GM18498 (cell line): ENCODE results near the gene KLHL10.
A peak's percentile ranks its signal among the peaks of the same experiment; 100 is the strongest.
"Not testable (repeated sequence)": the region's sequence is repeated elsewhere in the genome, so short reads cannot be mapped to it uniquely, and the experiment has no call there.

Experiments
- ATAC-seq: cut with Tn5 transposase; IDR thresholded peaks from one replicate; pipeline ENCODE4 v1.9.1; 2021; ENCODE audit warnings: mild to moderate bottlenecking, moderate library complexity; ENCODE audit not compliant: unreplicated experiment

KLHL10 gene

DNA sequence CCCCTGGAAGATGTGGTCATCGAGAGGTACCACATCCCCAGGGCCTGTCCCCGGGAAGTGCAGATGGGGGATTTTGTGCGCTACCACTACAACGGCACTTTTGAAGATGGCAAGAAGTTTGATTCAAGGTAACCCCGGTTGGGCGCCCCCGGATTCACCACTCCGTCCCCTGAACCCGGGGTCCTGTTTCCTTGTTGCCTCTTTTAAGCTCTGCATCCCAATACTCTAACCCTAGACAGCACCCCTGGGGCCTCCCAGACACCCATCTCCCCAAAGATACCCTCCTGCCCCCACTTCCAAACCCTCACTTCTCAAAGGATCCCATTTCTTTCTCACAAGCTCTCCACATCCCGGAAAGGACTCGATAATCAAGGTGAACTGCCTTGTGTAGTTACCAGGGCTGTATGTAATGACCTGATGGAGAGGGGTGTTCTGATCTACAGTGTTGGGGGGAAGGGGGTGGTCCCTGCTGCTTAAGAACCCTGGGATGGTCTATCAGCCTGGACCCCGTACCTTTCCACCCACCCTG lies 24.4 kb upstream of the KLHL10 start:
- no peak for ATAC-seq

- ATAC-seq, result no peak
These were observed 23.9 kb upstream of the KLHL10 start for GRCh38 chr17:41813699-41814124.

DNA sequence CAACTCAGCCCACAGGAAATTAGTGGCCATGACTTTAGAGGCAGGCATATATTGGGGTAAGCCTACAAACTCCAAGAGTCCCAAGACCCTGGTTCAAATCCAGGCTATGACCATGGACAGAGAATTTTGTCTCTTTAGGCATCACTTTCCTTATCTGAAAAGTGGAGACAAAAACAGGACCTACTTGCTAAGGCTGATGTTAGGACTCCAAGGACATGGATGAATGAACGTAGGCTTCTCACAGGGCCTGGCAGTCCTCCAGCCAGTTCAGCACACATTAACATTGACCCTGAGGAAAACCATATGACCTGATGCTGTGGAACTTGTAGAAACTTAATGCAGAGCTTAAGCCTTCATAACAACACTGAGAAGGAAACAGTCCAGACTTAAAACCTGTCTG lies 23.4 kb upstream of the KLHL10 start:
- ATAC-seq, result no peak

DNA sequence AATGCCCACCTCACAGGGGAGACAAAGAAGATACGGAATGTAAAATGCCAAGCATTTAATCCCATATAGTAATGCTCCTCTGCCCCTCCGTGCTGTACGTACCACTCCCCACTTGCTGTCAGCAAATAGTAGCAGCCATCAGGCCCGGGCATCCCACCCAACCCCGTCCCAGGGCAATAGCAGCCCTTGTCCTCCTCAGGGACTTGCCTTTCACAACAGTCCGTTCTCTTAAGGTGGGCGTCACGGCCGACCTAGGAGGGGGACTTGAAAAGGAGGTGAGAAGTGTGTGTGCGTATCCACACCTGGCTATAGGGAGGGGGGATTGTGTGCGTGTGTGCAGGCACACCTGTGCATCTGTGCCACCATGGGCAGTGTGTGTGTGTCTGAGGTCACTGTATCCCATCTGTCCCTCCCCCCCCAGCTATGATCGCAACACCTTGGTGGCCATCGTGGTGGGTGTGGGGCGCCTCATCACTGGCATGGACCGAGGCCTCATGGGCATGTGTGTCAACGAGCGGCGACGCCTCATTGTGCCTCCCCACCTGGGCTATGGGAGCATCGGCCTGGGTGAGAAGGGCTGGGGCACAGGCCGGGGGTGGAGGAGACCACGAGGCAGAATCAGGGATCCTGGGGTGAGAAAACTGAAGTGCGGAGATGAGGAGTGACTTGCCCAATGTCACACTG lies 20.8 kb upstream of the KLHL10 start:
- ATAC-seq, result no peak

GRCh38 chr17:41818024-41818423 lies 19.6 kb upstream of the KLHL10 start:
- ATAC-seq, result no peak

DNA sequence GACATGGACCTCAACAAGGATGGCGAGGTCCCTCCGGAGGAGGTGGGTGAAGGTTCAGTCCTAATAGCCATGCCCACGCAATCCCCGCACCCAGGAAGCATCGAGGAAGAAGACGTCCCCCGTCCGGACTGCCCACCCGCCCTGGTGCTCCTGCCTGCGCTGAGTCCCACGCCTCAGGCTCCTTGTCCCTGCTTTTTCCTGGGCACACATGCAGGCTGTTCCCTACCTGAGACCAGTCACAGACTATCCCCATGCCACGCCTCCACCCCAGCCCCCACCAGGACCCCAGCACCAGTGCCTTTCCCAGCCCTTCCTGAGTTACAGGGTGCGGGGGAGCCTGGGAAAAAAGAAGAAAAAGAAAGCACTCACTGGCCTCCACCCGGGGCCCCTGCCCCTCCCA lies 15.8 kb upstream of the KLHL10 start:
- ATAC-seq, result no peak

DNA sequence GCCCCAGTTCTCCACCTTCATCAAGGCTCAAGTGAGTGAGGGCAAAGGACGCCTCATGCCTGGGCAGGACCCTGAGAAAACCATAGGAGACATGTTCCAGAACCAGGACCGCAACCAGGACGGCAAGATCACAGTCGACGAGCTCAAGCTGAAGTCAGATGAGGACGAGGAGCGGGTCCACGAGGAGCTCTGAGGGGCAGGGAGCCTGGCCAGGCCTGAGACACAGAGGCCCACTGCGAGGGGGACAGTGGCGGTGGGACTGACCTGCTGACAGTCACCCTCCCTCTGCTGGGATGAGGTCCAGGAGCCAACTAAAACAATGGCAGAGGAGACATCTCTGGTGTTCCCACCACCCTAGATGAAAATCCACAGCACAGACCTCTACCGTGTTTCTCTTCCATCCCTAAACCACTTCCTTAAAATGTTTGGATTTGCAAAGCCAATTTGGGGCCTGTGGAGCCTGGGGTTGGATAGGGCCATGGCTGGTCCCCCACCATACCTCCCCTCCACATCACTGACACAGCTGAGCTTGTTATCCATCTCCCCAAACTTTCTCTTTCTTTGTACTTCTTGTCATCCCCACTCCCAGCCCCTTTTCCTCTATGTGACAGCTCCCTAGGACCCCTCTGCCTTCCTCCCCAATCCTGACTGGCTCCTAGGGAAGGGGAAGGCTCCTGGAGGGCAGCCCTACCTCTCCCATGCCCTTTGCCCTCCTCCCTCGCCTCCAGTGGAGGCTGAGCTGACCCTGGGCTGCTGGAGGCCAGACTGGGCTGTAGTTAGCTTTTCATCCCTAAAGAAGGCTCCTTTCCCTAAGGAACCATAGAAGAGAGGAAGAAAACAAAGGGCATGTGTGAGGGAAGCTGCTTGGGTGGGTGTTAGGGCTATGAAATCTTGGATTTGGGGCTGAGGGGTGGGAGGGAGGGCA lies 15.1 kb upstream of the KLHL10 start:
- no peak for ATAC-seq

GRCh38 chr17:41823141-41823524 lies 14.5 kb upstream of the KLHL10 start:
- no peak for ATAC-seq

DNA sequence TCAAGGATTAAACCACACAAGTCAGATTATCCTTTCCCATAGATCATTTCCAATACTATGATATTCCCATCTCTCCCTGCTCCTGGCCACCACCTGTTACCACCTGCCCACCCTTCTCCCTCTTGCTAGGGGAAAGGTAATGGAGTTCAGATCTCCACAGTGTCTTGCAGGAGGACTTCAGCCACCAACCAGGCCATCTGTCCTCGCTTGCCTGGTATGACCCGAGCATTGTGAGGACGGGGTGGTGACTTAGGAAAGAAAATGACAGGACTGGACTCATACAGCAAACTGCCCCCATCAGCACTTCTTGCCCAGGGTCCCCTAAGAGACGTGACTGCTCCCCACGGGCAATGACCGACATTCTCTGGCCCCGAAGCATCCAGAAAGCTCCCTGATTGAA lies 14.0 kb upstream of the KLHL10 start:
- no peak for ATAC-seq

DNA sequence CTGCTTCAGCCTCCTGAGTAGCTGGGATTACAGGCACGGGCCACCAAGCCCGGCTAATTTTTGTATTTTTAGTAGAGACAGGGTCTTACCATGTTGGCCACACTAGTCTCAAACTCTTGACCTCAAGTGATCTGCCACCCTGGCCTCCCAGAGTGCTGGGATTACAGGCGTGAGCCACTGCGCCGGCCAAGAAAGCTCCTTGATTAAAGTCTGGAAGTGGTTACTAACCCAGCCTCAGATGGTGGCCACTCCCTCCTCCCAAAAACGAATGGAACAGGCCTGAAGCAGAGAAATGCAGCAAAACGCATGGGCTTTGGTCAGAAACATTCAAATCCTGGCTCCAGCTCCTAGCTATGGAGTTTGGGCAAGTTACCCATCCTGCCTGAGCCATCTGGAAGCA lies 13.5 kb upstream of the KLHL10 start:
- ATAC-seq, result no peak

DNA sequence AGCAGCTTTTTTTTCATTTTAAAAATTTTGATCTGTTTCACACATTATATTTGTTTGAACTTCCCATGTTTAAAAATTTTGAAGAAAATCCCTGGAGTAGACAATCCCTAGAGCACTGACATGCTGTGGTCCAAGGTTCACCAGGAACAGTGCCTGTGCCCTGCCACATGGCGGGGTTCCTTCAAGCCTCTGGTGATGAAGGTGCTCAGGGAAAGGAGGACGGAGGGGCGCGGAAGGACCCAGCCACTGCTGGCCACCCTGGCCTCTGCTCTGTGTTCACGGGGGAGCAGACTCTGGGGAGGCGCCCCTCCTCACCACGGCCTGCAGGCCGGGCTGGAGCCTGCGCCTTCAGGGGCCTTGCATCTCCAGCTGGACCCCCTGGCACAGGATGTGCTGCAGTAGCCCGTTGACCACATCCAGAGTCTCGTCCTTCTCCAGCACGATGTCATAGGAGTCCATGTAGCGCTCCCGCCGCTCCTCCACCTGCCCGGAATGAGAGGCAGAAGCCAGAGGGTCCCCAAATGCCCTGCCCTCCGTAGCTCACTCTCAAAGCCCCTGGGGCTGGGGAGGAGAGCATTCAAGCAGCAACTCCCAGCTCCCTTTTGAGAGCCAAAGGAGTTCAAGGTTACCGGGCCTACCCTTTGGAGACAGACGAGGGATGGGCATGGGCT lies 12.3 kb upstream of the KLHL10 start:
- ATAC-seq, result no peak

DNA sequence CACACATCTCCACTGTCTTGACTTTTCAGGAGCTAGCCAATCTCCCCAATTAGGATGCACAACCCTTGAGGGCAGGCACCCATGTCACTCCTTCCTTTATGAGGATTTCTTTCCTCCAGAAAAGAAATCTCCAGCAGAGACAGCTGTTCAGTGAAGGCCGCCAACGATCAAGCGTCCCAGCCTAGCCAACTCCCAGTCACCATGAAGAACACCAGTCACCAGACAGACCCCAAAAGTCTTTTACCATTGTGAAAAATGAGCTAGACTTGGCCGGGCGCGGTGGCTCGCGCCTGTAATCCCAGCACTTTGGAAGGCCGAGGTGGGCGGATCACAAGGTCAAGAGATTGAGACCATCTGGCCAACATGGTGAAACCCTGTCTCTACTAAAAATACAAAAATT lies 7.7 kb upstream of the KLHL10 start:
- ATAC-seq, result not testable (repeated sequence)

DNA sequence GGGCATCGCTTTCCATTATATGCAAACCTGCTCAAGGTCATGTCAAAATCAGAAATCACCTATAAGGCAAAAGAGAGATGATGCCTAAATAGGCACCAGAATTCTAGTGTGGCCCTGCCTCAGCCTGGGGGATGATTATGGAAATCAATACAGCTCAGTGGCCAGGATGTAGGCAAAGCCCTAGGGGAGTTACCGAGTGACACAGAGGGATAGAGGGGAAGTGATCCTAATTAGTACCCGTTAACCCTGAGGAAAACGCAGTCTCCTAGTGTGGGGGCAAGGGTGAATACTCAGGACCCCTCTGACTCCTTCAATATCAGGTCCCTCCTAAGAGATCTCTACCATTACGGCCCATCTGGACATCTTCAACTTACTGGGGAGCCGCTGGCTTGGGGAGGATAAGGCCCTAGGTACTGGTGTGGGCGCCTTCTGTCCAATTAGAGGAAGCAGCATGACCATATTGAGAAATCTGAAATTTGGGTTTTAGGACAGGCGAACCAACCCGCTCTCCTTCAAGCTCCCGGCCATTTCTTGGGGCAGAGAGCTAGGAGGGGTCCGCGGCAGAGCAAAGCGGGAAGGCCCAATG lies 2.3 kb upstream of the KLHL10 start:
- peak; percentile 33 for ATAC-seq

- peak; percentile 62 for ATAC-seq
These were observed 1.6 kb upstream of the KLHL10 start, which contains the start of gene NT5C3B for GRCh38 chr17:41835800-41836549. Gene NT5C3B, minus strand, starts transcription at chr17:41836232. Its CDS starts 39 bp downstream, at chr17:41836193.

DNA sequence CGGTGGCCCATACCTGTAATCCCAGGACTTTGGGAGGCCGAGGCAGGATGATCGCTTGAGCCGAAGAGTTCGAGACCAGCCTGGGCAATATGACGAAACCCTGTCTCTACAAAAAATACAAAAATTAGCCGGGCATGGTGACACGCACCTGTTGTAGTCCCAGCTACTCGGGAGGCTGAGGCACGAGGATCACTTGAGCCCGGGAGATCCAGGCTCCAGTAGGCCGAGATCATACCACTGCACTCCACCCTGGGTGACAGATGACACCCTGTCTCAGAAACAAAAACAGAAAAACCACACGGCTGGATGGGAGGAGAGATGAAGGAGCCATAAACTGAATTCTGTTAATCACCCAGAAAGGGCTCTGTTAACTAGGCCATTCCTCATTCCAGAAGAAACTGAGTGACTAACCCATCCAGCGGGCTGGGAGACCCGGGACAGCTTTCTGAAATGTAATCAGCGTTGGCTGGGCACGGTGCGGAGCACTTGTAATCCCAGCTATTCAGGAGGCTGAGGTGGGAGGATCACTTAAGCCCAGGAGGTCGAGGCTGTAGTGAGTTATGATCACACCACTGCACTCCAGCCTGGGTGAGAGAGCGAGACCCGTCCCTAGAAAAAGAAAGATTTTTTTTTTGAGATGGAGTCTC lies 952 bp upstream of the KLHL10 start:
- no peak for ATAC-seq

DNA sequence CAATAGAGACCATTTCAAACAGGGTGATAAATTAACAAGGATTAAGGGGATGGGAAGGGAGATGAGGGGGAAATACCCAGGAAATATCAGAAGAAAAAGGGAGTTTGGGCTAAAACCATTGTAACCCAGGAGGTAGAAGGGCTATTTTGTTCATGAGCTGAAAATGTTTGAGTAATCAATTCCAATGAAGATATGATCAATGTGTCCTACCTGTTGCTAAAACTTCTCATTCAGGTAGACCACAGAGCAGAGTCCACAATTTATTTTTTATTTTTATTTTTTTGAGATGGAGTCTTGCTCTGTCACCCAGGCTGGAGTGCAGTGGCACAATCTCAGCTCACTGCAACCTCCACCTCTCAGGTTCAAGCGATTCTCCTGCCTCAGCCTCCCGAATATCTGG lies 1.8 kb downstream of the KLHL10 start:
- not testable (repeated sequence) for ATAC-seq

DNA sequence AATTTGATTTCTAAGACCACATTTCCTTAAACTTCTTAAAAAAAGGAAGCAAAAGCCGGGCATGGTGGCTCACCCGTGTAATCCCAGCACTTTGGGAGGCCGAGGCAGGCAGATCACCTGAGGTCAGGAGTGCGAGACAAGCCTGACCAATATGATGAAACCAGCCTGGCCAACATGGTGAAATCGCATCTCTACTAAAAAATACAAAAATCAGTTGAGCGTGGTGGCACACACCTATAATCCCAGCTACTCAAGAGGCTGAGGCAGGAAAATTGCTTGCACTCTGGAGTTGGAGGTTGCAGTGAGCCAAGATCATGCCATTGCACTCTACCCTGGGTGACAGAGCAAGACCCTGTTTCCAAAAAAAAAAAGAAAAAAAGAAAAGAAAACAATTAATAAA lies 3.2 kb downstream of the KLHL10 start:
- ATAC-seq, result not testable (repeated sequence)

DNA sequence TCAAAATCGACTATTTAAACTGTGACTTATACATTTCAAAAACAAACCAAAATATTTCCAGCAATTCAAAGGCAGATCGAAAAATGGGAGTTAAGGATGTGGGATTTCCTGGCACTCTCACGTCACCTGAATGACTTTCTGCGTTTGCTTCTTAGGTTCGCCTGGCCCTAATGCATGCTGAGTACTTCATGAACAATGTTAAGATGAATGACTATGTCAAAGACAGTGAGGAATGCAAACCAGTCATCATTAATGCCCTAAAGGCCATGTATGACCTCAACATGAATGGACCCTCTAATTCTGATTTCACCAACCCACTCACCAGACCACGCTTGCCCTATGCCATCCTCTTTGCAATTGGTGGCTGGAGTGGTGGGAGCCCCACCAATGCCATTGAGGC lies 7.3 kb downstream of the KLHL10 start:
- ATAC-seq, result no peak

DNA sequence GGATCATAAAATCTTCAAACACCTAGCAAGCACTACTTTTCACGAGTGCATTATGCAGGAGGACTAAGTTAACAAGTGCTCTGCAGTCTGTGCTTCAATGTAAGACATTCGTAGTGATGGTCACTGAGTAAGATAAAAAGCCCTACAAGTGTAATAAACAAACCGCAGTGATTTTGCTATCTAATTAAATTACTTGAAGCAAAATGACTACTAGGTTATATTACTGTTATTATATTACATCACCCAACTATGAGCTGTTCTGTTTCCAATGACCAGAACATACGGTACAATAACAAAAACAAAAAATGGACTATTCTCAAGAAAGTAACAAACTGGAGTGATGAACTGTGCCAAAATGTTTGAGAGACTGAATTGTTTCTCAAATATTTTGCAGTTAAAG lies 11.2 kb downstream of the KLHL10 start:
- ATAC-seq, result no peak
